ENCODE data around the gene RAB27A. TPM values are rescaled to one million over a fixed set of nuclear protein-coding genes. Genes with fewer than 3 reads are reported as not detected.

Gene RAB27A
- polyA plus RNA-seq, 1 donor (not counting 4 experiments of a cell fraction or from before 2014, with no cell fraction given) = 10.8 TPM

GRCh38 chr15:55218056-55218455, 71.6 kb downstream of the RAB27A start:
- Histone ChIP-seq H3K4me2 (ENCODE audit: control insufficient read depth, extremely low read depth, insufficient read depth, low read depth, low read length) (no peak overlapping the region), H3K27me3 (ENCODE audit: control insufficient read depth, extremely low read depth, insufficient read depth, low read length) (no peaks in the 10 kb centered on the region), H3K9me1 (ENCODE audit: control insufficient read depth, extremely low read depth, insufficient read depth, low read length) (no peaks in the 10 kb centered on the region), H3K36me3 (ENCODE audit: control insufficient read depth in 2 of 2, extremely low read depth in 1 of 2, insufficient read depth in 2 of 2, low read length in 2 of 2) (no peaks in the 10 kb centered on the region), H3K9me3 (ENCODE audit: control insufficient read depth, low read depth, low read length) (no peaks in the 10 kb centered on the region), H3K4me1 (ENCODE audit: control insufficient read depth, extremely low read depth, insufficient read depth, low read length) (peaks cover 14% of the 10 kb centered on the region), H2AFZ (ENCODE audit: control insufficient read depth, low read length) (no peak overlapping the region), H3K9ac (ENCODE audit: control insufficient read depth, extremely low read depth, insufficient read depth, low read length) (no peak overlapping the region), H3K27ac (ENCODE audit: control insufficient read depth, insufficient read depth, low read length) (no peak overlapping the region), H3K4me3 (ENCODE audit: control insufficient read depth in 2 of 3, extremely low read depth in 1 of 3, insufficient read depth in 2 of 3, low read depth in 1 of 3, low read length in 3 of 3) (no peak overlapping the region), H3K79me2 (ENCODE audit: control insufficient read depth, insufficient read depth, low read length) (no peaks in the 10 kb centered on the region), H4K20me1 (ENCODE audit: control insufficient read depth, extremely low read depth, insufficient read depth, low read length) (no peaks in the 10 kb centered on the region)
- DNase-seq (ENCODE audit: low read depth, low spot score) = no peak
- FAIRE-seq = no peak
- TF ChIP-seq CTCF (optimal IDR thresholded peaks at IDR 0.05 in 1 of 3, IDR thresholded peaks at IDR 0.05 in 1 of 3, conservative IDR thresholded peaks at IDR 0.05 in 1 of 3; ENCODE audit: extremely low read depth in 1 of 3, insufficient read depth in 2 of 3, low read length in 3 of 3) = no peak
- TF ChIP-seq EZH2 (IDR thresholded peaks at IDR 0.05; ENCODE audit: low read length) = no peak
- dilution Hi-C loops (cut with MboI; ENCODE audit: extremely low pct_ligation_motif_present, low sequenced_read_pairs) = no loop called here

- H3K27me3 ChIP-seq (ENCODE audit: control insufficient read depth, extremely low read depth, insufficient read depth, low read length) = no peaks in the 10 kb centered on the region
- no peak overlapping the region for H3K9ac ChIP-seq (ENCODE audit: control insufficient read depth, extremely low read depth, insufficient read depth, low read length)
- no peak overlapping the region for H3K4me3 ChIP-seq (ENCODE audit: control insufficient read depth in 2 of 3, extremely low read depth in 1 of 3, insufficient read depth in 2 of 3, low read depth in 1 of 3, low read length in 3 of 3)
- H3K4me2 ChIP-seq (ENCODE audit: control insufficient read depth, extremely low read depth, insufficient read depth, low read depth, low read length) = no peak overlapping the region
- H3K4me1 ChIP-seq (ENCODE audit: control insufficient read depth, extremely low read depth, insufficient read depth, low read length) = no peaks in the 10 kb centered on the region
- no peak overlapping the region for H3K27ac ChIP-seq (ENCODE audit: control insufficient read depth, insufficient read depth, low read length)
- no peak for FAIRE-seq
- no peaks in the 10 kb centered on the region for H4K20me1 ChIP-seq (ENCODE audit: control insufficient read depth, extremely low read depth, insufficient read depth, low read length)
- dilution Hi-C loops (cut with MboI; ENCODE audit: extremely low pct_ligation_motif_present, low sequenced_read_pairs) = no loop called here
- H3K36me3 ChIP-seq (ENCODE audit: control insufficient read depth in 2 of 2, extremely low read depth in 1 of 2, insufficient read depth in 2 of 2, low read length in 2 of 2) = peaks cover 0 to 2% of the 10 kb centered on the region in 2 experiments
- H2AFZ ChIP-seq (ENCODE audit: control insufficient read depth, low read length) = no peak overlapping the region
- H3K9me3 ChIP-seq (ENCODE audit: control insufficient read depth, low read depth, low read length) = no peaks in the 10 kb centered on the region
- no peaks in the 10 kb centered on the region for H3K79me2 ChIP-seq (ENCODE audit: control insufficient read depth, insufficient read depth, low read length)
- TF ChIP-seq EZH2 (IDR thresholded peaks at IDR 0.05; ENCODE audit: low read length) (no peak), CTCF (optimal IDR thresholded peaks at IDR 0.05 in 1 of 3, IDR thresholded peaks at IDR 0.05 in 1 of 3, conservative IDR thresholded peaks at IDR 0.05 in 1 of 3; ENCODE audit: extremely low read depth in 1 of 3, insufficient read depth in 2 of 3, low read length in 3 of 3) (no peak)
- no peaks in the 10 kb centered on the region for H3K9me1 ChIP-seq (ENCODE audit: control insufficient read depth, extremely low read depth, insufficient read depth, low read length)
- DNase-seq (ENCODE audit: low read depth, low spot score) = no peak
Observed at GRCh38 chr15:55204464-55204863, 85.1 kb downstream of the RAB27A start.
